Astrocyte of the cerebellum (primary cell): ENCODE measurements around the gene PTPRB.

Experiments used
- DNase-seq: peaks from one replicate; pipeline ENCODE4 v3.0.0-alpha.2; 2011; ENCODE audit warnings: low read depth
- H3K4me3 ChIP-seq: 2 replicates; pipeline ENCODE4 v1.5.1; 2011; ENCODE audit warnings: mild to moderate bottlenecking, low read depth, low read length, moderate library complexity
- in situ Hi-C: cut with HindIII; loops from 2 replicates; pipeline ENCODE4 v1.10.0; 2017; ENCODE audit warnings: low sequenced_read_pairs
- TF ChIP-seq, protein P1 (sequence below): IDR thresholded peaks from 2 replicates; pipeline ENCODE4 v1.5.1; 2012; ENCODE audit warnings: low read length, low read depth, moderate library complexity, mild to moderate bottlenecking; ENCODE audit errors: missing control alignments

PTPRB gene

DNA sequence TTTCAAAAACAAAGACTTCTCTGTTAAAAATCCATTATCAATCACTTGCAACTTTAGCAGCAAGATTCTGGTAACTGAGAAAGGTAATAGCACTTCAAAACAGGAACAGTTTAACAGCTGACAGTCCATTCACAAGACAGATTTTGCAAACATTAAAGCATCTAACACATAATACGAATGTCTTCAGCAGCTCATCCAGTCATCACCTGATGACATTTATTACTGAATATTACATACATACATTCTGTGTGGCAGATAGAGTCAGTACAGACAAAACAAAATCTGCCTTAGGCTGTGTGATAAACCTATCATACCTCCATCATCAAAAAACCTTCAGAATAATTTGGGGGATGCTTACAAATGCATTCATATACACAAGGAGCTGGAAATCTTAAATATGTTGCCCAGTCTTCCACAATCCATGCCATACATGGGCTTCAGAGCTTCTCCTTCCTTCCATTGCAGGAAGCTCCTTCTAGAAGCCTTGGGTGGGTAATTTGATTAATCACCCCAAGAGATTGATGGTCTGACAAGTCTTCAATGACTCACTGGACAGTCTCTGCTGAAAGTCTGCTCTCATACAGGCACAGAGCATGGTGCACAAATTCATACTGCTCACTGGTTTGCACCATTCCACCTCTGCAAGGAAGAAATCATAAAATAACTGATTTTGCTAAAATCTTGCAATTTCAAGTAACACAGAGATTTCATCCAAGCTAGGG is 1.6 kb upstream of the PTPRB start:
- DNase-seq: no peak
- in situ Hi-C loops: no loop called here
- no peak overlapping the region for H3K4me3 ChIP-seq
- TF ChIP-seq, protein P1, sequence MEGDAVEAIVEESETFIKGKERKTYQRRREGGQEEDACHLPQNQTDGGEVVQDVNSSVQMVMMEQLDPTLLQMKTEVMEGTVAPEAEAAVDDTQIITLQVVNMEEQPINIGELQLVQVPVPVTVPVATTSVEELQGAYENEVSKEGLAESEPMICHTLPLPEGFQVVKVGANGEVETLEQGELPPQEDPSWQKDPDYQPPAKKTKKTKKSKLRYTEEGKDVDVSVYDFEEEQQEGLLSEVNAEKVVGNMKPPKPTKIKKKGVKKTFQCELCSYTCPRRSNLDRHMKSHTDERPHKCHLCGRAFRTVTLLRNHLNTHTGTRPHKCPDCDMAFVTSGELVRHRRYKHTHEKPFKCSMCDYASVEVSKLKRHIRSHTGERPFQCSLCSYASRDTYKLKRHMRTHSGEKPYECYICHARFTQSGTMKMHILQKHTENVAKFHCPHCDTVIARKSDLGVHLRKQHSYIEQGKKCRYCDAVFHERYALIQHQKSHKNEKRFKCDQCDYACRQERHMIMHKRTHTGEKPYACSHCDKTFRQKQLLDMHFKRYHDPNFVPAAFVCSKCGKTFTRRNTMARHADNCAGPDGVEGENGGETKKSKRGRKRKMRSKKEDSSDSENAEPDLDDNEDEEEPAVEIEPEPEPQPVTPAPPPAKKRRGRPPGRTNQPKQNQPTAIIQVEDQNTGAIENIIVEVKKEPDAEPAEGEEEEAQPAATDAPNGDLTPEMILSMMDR: no peak

DNA sequence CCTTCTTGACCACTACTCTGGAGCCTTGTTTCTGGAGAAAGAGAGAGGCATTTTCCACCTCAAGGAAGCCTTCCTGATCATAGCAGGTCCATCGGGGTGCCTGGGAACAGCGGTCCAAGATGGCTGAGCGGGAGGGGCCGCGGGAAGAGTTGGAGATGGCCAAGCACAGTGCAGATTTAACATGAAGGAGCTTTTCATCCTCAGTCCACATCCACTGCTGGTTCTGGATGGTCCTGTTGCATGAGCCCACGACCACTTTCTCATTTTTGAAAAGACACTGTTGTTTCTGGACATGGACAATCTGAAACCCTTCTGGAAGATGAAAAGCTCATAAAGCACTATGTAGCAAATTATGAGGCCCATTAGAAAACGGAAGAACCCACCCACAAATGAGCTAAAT is 1.5 kb downstream of the PTPRB start:
- no peak overlapping the region for H3K4me3 ChIP-seq
- TF ChIP-seq, protein P1: no peak
- in situ Hi-C loops: no loop called here
- no peak for DNase-seq

DNA sequence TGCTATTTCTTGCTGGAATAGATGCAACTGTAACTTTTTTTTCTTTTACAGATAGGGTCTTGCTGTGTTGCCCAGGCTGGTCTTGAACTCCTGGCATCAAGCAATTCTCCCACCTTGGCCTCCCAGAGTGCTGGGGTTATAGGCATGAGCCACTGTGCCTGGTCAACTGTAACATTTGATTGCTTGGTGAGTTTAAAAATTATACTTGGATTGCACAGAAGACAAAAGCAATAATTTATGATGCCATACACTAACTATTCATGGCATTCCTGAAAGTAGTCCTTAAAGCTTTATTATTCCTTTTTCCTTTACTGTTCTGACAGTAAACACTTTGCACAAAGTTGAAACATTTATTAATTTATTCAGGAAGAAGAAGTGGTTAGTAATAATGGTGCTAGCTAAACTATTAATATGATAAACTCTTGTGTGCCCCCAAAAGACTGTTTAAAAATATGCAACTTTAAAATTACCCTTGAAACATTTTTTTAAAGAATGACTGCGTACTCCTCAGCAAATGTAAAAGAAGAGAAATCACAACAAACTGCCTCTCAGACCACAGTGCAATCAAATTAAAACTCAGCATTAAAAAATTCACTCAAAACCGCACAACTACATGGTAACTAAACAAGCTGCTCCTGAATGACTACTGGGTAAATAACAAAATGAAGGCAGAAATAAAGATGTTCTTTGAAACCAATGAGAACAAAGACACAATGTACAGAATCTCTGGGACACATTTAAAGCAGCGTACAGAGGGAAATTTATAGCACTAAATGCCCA is 8.3 kb downstream of the PTPRB start:
- TF ChIP-seq, protein P1: no peak
- DNase-seq: no peak
- no peak overlapping the region for H3K4me3 ChIP-seq
- in situ Hi-C loops: no loop called here

DNA sequence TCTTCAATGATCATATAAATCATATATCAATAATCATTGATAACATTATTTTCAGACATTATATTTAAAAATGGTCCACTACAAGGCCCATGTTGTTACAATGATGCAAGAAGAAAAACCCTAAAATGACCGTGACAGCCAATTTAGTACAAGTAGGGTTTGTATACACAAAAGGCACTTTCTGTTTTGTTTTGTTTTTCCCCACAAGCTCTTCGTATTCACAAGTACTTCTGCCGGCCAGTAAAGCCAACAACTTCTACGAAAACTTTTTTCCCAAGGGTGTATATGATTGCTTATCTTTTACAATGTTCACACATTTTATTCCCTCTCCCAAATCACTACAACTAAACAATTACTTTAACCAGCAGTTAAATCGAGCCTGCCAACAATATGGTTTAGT is 9.6 kb downstream of the PTPRB start:
- no peak overlapping the region for H3K4me3 ChIP-seq
- DNase-seq: no peak
- in situ Hi-C loops: no loop called here
- TF ChIP-seq, protein P1: no peak

DNA sequence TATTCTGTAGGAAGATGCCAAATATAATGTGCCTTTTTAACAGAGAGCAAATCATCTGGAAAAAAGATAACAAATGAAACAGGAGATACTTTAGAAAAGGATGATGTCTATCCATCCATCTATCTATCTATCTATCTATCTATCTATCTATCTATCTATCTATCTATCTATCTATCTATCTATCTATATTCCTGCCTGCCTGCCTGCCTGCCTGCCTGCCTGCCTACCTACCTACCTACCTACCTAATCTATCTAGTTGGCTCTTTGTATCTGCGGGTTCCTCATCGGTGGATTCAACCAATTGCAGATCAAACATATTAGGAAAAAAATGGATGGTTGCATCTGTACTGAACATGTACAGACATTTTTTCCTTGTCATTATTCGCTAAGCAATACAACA is 11.0 kb downstream of the PTPRB start:
- no peak overlapping the region for H3K4me3 ChIP-seq
- TF ChIP-seq, protein P1: no peak
- no peak for DNase-seq
- in situ Hi-C loops: no loop called here

DNA sequence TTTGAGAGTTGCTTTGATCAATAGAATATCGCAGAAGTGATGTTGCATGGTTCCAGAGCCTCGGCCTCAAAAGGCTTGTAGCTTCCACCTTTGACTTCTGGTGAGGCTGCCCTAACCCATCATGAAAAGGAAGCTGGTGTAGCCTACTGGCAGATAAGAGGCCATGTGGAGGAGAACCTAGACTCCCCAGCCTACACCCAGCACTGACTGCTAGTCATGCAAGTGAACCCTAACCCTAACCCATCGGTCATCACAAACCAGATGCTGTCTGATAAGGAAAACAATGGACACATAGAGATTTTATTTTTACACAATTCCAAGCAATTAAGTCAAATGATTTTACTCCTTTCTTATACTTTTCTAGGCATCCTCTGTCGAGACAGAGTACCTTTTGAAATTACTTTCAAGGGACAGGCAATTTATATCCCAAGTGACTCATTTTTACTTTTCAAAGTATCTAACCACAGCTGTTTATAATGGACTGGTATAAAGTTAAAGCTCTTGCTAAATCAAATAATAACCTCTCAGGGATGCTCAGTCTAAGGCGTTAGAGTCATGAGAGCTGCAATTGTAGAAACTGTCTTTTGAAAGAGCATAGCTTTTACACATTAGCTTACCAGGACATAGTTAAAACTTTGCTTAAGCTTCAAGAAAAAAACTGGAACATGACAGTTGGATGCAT is 17.6 kb downstream of the PTPRB start:
- no peak for DNase-seq
- TF ChIP-seq, protein P1: no peak
- in situ Hi-C loops: no loop called here
- H3K4me3 ChIP-seq: no peak overlapping the region
